NCI-H2196 treated with DMSO at 0.1 percent for 48 hours (cell line): ENCODE results near the gene NEK4.
"Not testable (repeated sequence)": the region's sequence is repeated elsewhere in the genome, so short reads cannot be mapped to it uniquely, and the experiment has no call there.

Experiments used
- DNase-seq: peaks from one replicate; lab custom pipeline; 2025; ENCODE audit not compliant: unreplicated experiment; lab: John Stamatoyannopoulos, UW

The NEK4 gene

DNA sequence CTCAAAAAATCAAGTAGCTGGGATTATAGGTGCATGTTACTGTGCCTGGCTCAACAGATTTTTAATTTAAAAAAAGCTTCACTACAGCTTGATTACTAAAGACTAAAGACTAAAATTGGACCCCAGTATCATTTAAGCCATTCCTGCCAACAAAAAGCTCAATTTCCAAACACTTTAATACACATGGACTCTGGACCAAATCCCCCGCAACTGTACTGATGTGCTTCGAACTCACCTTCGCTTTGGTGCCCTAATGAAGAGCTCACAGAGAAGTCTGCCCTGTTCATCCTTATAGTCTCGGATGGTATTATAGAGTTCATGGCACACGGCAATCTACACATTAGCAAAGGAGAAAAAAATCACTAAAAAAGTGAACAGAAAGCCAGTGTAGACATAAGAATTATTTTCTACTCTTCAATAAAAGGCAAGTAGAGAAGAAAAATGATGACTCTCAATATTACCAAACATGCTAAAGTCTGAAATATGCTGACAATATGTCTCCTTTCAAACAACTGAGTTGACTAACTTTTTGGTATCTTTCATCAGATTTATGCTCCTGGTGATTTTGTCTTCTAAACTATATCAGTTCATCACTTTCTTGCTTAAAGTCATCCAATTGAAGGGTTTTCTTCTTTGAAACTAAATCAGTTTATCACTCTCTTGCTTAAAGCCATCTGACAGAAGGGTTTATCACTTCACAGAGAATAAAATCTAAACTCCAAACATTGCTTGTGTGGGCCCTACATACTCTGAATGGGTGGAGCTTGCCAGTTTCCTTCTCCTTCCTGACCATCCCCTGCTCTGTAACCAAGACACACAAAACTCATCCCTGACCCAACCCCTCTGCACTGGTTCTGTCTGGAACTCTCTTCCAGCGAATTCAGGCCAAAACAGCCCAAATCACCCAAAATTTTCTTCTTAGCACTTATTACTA, 92.2 kb downstream of the NEK4 start:
- no peak for DNase-seq

- not testable (repeated sequence) for DNase-seq
Measured at GRCh38 chr3:52676201-52676600, 94.5 kb downstream of the NEK4 start.

- DNase-seq = no peak
Measured at GRCh38 chr3:52671676-52672075, 99.1 kb downstream of the NEK4 start.

- no peak for DNase-seq
Measured at GRCh38 chr3:52670621-52671521, 99.9 kb downstream of the NEK4 start.

DNA sequence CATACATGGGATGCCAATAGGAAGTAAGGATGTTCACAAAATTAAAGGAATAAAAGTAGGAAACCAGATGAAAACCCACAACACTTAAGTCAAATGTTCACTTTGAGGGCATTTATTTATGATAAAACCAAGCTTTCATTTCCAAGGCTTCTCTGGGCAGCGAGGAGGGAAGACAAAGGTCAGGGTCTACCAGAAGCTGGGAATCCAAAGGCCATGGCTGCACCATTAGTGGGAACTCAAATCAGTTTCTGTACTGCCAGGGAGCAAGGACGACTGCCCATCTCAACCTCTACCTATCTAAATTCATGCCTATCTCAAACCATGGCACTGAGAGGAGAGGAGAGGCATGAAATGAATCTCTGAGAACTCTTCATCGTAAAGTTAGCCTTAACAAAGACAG, 107.6 kb downstream of the NEK4 start:
- DNase-seq = no peak

DNA sequence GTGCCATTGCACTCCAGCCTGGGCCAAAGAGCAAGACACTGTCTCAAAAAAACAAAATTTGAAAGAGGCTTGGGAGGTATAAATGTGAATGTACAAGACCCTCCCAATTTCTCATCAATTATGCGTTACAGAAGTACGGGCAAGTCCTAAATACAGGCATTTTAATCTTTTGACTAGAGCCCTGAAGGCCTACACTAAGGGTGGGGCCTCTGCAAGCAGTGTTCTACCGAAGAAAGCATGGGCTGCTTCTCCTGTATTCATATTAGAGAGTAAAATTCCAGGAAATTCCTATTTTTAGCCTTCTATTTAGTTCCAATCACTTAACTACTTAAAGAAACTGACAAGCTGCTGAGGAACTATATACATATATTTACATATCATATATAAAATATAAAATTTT, 110.7 kb downstream of the NEK4 start:
- no peak for DNase-seq
